Psoas muscle (tissue), 8 donors: ENCODE results near the gene LRRC2. TPM values are rescaled to one million over a fixed set of nuclear protein-coding genes. Genes with fewer than 3 reads are reported as not detected.

Experiments used
- ATAC-seq, 4 donors: fragments of 200-7000 bp; cut with Tn5 transposase; one replicate each; pipeline ENCODE4 v1.9.1; 2020; ENCODE audit warnings: moderate library complexity in 3 of 4, mild to moderate bottlenecking in 2 of 4
- DNase-seq, 2 donors: peaks; one replicate each; pipeline ENCODE4 v3.0.0-alpha.2; 2020
- H3K27ac ChIP-seq: fragments of 200-600 bp; one replicate; pipeline ENCODE4 v1.8.0; 2022
- H3K27me3 ChIP-seq, 3 donors: fragments of 200-600 bp in 1 of 3; one replicate each; pipeline versions ENCODE4 v1.6.1 to v1.8.0; 2013 to 2022; ENCODE audit warnings: low read length in 2 of 3, mild to moderate bottlenecking in 2 of 3, moderate library complexity in 1 of 3; ENCODE audit not compliant: insufficient read depth in 3 of 3
- H3K36me3 ChIP-seq, 2 donors: fragments of 200-600 bp in 1 of 2; one replicate each; pipeline versions ENCODE4 v1.6.1 to v1.8.0; 2013 to 2022; ENCODE audit warnings: low read depth in 1 of 2, mild to moderate bottlenecking in 1 of 2, moderate library complexity in 1 of 2; ENCODE audit not compliant: insufficient read depth in 1 of 2
- H3K4me1 ChIP-seq: fragments of 200-600 bp; one replicate; pipeline ENCODE4 v1.8.0; 2022
- H3K4me3 ChIP-seq: fragments of 200-600 bp; one replicate; pipeline ENCODE4 v1.8.0; 2022; ENCODE audit warnings: mild to moderate bottlenecking
- H3K9me3 ChIP-seq: fragments of 200-600 bp; one replicate; pipeline ENCODE4 v1.8.0; 2022
- WGBS, 3 donors: extraction: QIAGEN DNeasy Blood & Tissue Kit; methylation state at CpG; one replicate each; pipeline versions ENCODE4 v1.1.6 to v1.1.7; 2013; 5-methylcytosine and 5-hydroxymethylcytosine counted together
- intact Hi-C, 2 donors: fragments of 100-400 bp; cut with DNase I; formaldehyde crosslinking; loops; one replicate each; pipeline versions ENCODE4 v1.11.0 to v1.14.2; 2022
- polyA plus RNA-seq, 3 donors: library from polyadenylated mRNA; stranded (reverse); fragments of 200-250 nt; gene quantifications; one replicate each; pipeline ENCODE4 v1.2.3, GENCODE V29; 2013
- total RNA-seq, 4 donors: library from RNA; stranded (reverse); fragmentation: NEBNext Ultra II Directional in 2 of 4; extraction: Animal tissue kit (Norgen Biotek cat#: 25700) in 2 of 4; gene quantifications; one replicate each; pipeline versions ENCODE4 v1.2.1 to v1.2.4, GENCODE V29; 2021 to 2023
- TF ChIP-seq, protein P1 (sequence below): fragments of 200-600 bp; IDR thresholded peaks from one replicate; pipeline ENCODE4 v1.8.0; 2022; ENCODE audit warnings: antibody characterized with exemption
- donor health status: healthy with polysubstance abuse.
- donor health status: DM: no; HTN: no; CAD: no; lungs with moderate emphysema.
- donor health status: Bipolar disorder and iron deficiency.
- donor health status: healthy.
- donor health status: DM: yes; HTN: yes; CAD: no.
- donor health status: DM: no; HTN: no; CAD: no.
- donor health status: DM: no; HTN: no; CAD: no.
- donor health status: DM: yes; HTN: yes; CAD: no.

LRRC2 gene
- total and polyA plus RNA-seq, 7 donors = 8.3 to 160 (median 65.1) TPM

DNA sequence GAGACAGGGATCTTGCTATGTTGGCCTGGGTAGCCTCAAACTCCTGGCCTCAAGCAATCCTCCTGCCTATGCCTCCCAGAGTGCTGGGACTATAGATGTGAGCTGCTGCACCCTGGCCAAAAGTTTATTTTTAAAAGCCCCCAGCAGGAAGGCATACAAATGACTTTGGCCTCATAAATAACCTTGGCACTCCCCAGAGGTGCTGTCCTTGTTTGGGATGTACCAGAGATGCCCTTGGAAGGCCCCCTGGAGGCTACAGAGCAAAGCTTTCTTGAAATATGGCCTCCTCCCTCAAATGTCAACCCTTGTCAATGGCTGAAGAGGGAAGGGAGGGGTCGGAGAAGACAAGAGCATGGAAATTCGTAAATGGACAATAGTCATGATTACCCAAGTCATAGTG lies 82.3 kb downstream of the LRRC2 start:
- intact Hi-C loops = no loop called here
- peaks cover under 1% of the 10 kb centered on the region for H3K4me1 ChIP-seq
- DNase-seq (no peak), ATAC-seq (no peak)
- 85 to 93% (median 86%) methylated on average over 2 of the region's 2 CpGs for WGBS, 3 donors
- H3K36me3 ChIP-seq = no peaks in the 10 kb centered on the region
- no peak overlapping the region for H3K27ac ChIP-seq
- TF ChIP-seq, protein P1, sequence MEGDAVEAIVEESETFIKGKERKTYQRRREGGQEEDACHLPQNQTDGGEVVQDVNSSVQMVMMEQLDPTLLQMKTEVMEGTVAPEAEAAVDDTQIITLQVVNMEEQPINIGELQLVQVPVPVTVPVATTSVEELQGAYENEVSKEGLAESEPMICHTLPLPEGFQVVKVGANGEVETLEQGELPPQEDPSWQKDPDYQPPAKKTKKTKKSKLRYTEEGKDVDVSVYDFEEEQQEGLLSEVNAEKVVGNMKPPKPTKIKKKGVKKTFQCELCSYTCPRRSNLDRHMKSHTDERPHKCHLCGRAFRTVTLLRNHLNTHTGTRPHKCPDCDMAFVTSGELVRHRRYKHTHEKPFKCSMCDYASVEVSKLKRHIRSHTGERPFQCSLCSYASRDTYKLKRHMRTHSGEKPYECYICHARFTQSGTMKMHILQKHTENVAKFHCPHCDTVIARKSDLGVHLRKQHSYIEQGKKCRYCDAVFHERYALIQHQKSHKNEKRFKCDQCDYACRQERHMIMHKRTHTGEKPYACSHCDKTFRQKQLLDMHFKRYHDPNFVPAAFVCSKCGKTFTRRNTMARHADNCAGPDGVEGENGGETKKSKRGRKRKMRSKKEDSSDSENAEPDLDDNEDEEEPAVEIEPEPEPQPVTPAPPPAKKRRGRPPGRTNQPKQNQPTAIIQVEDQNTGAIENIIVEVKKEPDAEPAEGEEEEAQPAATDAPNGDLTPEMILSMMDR = no peak
- H3K4me3 ChIP-seq = no peak overlapping the region
- H3K27me3 ChIP-seq = no peaks in the 10 kb centered on the region
- no peaks in the 10 kb centered on the region for H3K9me3 ChIP-seq

DNA sequence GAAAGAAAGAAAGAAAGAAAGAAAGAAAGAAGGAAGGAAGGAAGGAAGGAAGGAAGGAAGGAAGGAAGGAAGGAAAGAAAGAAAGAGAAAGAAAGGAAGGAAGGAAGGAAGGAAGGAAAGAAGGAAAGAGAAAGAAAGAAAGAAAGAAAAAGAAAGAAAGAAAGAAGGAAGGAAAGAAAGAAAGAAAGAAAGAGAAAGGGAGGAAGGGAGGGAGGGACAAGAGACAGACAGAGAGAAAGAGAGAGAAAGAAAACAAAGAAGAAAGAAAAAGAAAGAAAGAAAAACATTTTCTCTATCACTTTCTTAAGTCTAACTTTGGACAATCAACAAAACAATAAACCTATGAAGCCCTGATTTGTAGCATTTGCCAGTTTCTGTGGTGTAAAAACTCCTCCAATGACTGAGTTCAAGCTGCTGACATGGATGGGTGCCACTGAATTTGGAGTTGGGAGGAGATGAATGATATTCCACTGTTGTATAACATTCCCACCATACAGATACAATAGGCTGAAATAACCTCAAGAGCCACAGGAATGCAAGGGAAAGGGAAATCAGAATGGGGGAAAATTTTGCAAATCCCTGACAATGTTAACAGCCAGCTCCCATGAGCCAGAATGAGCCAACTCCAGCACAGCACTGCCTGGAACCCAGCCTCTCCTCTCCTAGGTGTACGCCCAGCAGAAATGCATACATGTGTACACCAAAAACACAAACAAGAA lies 83.3 kb downstream of the LRRC2 start:
- no peak for DNase-seq
- 88 to 95% (median 90%) methylated on average over 1 of the region's 1 CpG for WGBS, 3 donors
- intact Hi-C loops = no loop called here
- ATAC-seq = no peak
- Histone ChIP-seq H3K36me3 (no peaks in the 10 kb centered on the region), H3K27ac (no peak overlapping the region), H3K4me1 (no peaks in the 10 kb centered on the region), H3K4me3 (no peak overlapping the region), H3K9me3 (no peaks in the 10 kb centered on the region), H3K27me3 (no peaks in the 10 kb centered on the region)
- TF ChIP-seq, protein P1 = no peak

DNA sequence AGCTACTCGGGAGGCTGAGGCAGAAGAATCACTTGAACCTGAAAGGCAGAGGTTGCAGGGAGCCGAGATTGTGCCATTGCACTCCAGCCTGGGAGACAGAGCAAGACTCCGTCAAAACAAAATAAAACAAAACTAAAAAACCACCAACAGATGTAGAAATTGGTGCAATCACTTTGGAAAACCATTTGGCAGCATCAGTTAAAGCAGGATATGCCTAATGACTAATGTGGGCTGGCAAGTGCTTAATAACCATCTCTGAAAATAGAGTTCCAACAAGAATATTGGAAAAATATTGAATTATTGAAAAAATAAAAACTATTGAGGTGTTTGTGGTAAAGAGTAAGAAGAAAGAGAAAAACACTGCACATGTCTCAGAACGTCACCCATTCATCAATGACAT lies 84.5 kb downstream of the LRRC2 start:
- intact Hi-C loops = no loop called here
- TF ChIP-seq, protein P1 = no peak
- H3K4me3 ChIP-seq = no peak overlapping the region
- 80 to 91% (median 85%) methylated on average over 4 of the region's 4 CpGs for WGBS, 3 donors
- no peak for DNase-seq
- no peaks in the 10 kb centered on the region for H3K27me3 ChIP-seq
- H3K4me1 ChIP-seq = no peaks in the 10 kb centered on the region
- ATAC-seq = no peak
- no peaks in the 10 kb centered on the region for H3K9me3 ChIP-seq
- H3K27ac ChIP-seq = no peak overlapping the region
- no peaks in the 10 kb centered on the region for H3K36me3 ChIP-seq

DNA sequence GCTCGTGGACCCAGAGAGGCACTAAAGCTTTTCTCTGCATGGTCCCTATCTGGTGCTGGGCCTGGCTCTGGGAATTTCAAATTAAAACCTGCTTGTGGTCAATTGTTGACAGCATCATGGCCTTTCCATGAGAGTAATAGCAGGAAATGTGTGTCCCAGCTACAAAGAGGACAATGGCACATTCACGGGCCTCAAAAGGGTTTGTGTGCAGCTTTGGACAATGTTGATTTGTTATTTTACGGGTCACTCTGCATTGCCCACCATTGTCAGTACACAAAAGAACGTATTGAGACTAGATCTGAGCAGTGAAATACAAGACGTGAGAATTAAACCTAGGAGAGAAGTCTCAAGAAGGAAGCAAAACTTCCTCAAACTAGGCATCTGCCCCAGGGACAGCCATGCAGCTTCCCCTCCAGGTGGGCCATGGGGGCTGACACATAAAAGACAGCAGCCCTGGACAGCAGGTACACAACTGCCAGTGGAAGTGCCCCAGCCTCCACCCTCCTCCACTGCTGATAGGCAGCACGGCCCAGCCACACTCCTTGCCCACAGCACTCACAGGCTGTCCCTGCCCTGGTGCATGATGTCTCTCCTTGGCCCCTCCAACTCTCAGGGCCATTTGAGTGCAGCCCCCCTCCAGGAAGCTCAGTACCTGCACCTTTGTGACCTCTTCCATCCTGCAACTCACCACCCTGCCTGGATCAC lies 85.5 kb downstream of the LRRC2 start:
- WGBS, 3 donors = 85 to 90% (median 89%) methylated on average over 6 of the region's 6 CpGs

More for the DNA sequence above, 85.5 kb downstream of the LRRC2 start:
- Histone ChIP-seq H3K4me1 (no peaks in the 10 kb centered on the region), H3K27ac (no peak overlapping the region), H3K27me3 (no peaks in the 10 kb centered on the region), H3K4me3 (no peak overlapping the region), H3K36me3 (no peaks in the 10 kb centered on the region), H3K9me3 (no peaks in the 10 kb centered on the region)
- TF ChIP-seq, protein P1 = no peak
- intact Hi-C loops = no loop called here
- ATAC-seq (no peak), DNase-seq (no peak)
